Medulla oblongata (tissue), 1 donor: ENCODE results near the gene ETS1.

Experiments used
- DNase-seq: peaks from one replicate; pipeline ENCODE4 v3.0.0-alpha.2; 2015; ENCODE audit errors: extremely low spot score

Gene ETS1

GRCh38 chr11:128587415-128587814 is at the start of gene ETS1:
TSS of gene ETS1 (minus strand) at chr11:128587558. CDS start at chr11:128573130, 14,428 bp downstream.
- DNase-seq, result no peak

GRCh38 chr11:128634395-128634794 is 47.0 kb upstream of the ETS1 start:
- no peak for DNase-seq

GRCh38 chr11:128633384-128633965 is 46.1 kb upstream of the ETS1 start:
- DNase-seq, result no peak

DNA sequence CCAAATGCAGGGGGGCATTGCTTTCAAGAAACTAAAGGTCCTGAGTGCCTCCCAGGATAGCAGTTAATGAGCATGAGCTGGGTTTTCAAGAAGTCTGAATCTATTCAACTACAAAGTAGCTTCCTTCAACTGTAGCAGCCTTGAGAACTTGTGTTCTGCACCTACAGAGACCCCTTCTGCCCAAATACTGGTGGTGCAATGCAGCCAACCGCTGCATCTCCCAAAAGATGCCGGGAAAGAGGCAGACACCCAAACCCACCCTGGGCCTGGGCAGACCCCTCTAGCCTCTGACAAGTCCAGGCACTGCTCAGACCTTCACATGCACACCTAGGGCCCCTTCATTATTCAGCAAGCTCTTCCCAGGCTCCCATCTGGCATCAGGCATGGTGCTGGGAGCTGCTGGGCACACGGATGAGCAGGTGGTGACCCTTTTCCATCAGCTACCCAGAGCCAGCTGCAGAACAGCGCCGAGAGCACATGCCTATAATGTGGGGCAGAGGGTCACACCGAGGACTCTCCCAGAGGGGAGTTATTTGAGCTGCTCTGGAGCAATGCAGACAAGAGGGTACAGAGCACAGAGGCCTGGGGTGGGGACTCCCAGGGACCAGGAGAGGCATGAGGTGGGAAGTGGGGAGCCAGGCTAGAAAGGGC is 44.9 kb upstream of the ETS1 start:
- DNase-seq, result no peak

DNA sequence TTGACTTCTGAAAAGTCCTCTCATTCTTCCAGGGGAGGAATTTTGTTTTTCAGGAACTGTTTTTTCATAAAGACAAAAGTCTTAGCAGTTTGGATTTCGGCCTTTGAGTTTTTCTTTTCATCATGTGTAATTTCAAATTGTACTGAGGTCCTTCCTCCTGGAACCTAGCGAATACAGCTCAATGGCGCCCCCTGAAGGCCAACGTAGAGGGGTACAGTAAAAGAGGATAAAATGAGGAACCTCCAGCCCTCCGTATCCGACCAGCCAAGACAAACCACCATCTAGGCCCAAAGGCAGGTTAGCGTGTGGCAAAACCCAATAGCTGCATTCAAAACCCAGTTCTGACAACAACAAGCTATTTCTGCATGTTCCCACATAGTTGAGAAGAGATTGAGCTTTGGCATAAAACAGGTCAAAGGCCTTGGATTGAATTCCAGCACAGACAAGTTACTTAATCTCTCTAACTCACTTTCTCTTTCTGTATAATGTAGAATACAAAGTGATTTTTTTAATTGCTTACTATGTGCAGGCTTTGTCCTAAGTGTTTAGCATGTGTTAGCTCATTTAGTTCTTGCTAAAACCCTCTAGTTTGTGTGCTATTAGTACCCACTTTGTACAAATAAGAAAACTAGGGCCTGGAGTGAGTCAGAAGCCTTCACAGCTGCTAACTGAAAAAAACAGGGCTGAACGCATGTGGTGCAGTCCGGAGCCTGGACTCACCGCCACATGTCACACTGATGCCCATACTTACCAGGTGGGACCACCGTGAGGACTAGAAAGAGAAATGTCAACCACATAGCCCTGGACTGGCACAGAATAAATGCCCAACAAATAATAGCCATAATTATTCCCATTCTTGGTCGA is 43.2 kb upstream of the ETS1 start:
- peak; percentile 94 for DNase-seq

DNA sequence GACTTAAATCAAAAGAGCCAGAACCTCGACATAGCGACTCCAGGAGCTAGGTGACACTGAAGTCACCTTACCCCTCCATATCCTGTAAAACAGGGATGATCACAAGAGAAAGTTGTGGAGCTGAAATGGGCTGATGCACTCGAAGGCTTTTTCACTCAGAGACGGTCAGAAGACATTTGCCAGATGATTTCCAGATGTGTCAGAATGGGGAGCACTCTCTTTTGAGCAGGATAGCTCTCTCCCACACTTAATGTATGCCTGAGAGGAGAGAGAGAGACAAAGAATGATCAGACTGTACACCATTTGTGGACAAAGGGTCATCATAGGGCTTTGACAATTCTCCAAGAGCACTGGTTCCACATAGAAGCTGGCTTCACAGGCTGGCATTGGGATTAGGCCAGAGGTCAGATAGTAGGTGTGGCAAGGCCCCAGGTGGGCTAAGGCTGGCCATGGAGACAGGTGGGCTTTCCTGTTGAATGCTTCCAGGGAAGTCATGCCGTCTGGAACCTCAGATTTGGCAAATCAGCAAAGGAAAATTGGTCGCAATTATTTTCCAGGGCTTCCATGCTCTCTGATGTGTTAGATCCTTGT is 42.3 kb upstream of the ETS1 start:
- DNase-seq, result no peak

DNA sequence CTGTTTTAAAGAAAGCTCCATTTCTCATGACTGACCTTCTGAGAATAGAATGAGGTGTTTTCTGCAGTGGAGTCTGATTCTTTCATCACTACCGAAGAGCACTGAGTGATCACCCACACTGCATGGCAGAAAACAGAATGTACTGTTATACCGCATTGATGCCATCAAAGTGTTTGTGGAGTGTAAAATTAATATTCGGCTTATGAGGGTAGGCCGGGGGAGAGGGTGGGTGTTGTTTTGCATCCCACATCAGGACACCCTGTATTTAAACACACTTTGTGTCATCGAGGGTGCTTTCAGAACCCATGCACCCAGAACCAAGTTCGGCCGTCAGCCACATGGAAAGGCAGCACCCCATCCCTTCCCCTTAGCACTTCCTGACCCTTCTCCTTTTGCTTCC is 41.3 kb upstream of the ETS1 start:
- DNase-seq, result no peak

GRCh38 chr11:128628325-128628673 is 40.9 kb upstream of the ETS1 start:
- no peak for DNase-seq

DNA sequence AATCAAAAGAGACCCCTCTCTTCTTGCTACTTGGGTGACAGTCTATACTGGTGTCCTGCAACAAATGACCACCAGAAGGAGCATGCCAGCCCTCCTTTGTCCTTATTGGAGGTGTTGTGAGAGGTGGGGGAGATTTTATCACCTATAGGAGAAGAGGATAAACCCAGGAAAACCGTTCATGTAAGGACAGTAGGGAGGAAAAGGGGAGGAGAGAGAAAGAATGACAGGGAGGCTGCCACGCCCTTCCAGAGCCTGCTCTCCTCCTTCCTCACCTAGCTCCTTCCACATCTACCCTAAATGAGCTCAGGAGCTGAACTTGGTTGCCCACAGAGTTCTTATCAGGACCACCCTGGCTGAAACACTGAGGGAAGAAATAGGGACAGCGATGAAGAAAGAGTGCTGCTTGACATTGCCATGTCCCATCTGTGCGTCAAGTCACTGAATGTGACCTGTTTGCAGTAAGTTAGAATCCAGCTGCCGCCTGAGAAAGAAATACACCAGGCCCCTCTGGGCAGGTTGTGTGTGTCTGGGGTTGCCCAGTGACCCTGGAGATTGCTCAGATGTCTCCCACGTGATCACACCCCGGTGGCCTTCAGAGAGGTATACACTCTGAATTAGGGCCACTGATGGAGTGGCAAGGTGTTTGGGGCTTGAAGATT is 40.4 kb upstream of the ETS1 start:
- DNase-seq, result no peak

GRCh38 chr11:128626913-128627665 is 39.7 kb upstream of the ETS1 start:
- no peak for DNase-seq

DNA sequence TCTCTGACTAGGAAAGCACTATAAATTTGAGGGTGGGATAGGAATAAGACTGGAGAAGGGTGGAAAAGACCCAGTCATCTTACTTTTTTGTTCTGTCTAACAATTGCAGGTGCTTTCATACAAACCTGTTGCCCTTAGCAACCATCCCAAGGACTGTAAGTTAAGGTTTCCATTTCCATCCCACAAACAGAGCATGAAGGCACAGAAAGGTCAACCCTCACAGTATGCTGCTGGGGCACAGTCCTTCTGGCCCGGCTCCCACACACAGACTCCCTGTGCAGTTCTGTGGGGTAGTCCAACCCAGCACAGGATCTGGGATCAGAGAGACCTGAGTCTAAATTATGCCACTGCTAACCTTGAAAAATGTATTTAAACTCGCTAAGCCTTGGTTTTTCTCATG is 38.4 kb upstream of the ETS1 start:
- no peak for DNase-seq

- DNase-seq, result no peak
Observed at GRCh38 chr11:128625326-128625725, 38.0 kb upstream of the ETS1 start.

DNA sequence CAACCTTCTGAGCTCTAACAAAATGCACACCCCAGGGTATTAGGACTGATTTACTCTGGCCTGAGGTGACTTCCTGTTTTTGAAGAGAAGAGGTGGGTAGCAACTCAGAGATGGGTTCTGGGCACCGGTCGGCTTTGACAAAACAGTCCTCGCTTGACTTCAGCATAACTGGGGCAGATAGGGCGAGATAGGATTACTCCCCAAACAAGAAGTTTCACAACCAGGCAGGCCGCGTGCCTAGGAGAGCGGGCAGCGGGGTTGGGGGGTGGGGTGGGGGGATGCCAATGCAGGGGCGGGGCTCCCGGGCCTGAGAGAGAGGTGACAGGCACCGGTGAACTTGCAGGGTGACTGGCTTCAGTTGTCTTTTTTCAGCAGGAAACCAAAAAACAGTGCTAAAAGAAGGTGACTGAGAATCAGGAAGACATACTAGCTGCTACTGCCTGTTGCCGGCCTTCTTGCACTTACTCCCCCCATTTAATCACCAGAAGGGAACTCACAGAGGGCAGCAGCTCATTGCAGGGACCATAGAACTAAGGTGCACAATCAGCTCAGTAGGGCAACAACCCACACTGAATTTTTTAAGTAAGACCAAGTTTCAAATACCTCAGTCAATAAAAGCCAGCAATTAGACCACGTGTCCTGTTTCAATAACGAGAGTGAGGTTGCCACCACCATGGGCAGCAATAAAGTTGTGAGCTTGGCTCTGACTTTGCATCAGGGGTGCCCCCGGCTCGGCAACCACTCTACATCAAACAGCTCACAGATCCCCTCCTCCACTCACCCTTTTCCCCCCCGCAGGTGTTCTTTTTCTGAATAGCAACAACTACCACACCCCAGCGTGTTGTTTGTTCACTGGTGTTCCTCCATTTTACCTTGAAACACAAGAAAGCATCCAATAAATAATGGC is 37.2 kb upstream of the ETS1 start:
- DNase-seq, result no peak

- DNase-seq, result no peak
Observed at GRCh38 chr11:128623091-128623490, 35.7 kb upstream of the ETS1 start.

- DNase-seq, result no peak
Observed at GRCh38 chr11:128621601-128622501, 34.5 kb upstream of the ETS1 start.

DNA sequence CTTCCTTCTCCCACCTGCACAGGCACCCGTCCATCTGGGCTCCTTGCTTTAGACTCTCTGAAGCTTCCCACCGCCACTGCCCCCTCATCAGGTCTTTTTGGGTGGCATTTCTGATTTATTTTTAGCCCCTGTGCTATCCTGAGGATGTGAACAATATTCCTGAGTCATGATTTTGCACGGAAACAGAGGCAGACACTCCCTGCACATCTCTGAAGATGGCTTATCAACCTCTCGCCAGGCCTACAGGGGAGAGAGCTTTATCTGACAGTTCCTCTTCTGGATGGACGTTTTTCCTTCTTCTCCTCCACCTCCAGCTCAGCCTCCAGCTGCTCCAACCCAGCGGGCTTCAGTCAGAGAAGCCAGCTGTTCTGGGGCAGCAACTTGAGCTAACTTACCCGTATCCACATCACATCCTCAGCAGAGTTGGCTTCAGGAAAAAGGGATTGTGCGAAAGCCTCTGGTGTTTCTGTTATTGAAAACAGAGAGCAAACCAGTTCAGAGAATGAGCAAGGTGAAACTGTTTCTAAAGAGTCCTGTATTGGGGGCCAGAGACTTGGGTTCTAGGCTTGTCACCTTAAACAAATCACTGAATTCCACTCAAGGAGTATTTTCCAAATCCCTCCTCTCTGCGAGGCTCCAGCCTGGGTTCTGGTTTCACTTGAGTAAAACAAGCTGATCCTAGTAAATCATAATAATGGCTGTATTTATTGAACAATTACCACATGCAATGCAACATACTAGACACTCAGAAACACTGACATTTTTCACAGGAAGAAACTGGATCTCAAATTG is 33.1 kb upstream of the ETS1 start:
- no peak for DNase-seq

- no peak for DNase-seq
Observed at GRCh38 chr11:128619540-128620308, 32.4 kb upstream of the ETS1 start.

DNA sequence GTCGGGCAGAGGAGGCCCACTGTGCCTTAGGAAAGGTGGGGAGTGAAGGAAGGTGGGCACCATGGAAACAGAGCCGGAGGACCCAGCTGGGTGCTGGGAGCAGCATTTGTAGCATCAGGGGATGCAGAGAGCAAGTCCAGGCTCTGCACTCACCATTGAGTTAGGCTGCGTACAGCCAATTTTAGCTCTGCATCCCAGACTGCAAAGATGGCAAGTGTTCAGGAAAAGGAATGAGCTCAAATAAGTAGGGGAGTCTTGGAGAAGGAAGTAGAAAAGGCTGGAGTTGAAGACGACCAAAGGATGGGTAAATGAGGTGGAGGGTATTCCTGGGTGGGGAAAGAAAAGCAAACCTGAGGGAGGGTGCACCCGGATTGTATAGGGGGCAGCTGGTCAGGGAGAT is 31.6 kb upstream of the ETS1 start:
- DNase-seq, result no peak
